ENCODE measurements around the gene GNA15.

- TF ChIP-seq, protein P1, sequence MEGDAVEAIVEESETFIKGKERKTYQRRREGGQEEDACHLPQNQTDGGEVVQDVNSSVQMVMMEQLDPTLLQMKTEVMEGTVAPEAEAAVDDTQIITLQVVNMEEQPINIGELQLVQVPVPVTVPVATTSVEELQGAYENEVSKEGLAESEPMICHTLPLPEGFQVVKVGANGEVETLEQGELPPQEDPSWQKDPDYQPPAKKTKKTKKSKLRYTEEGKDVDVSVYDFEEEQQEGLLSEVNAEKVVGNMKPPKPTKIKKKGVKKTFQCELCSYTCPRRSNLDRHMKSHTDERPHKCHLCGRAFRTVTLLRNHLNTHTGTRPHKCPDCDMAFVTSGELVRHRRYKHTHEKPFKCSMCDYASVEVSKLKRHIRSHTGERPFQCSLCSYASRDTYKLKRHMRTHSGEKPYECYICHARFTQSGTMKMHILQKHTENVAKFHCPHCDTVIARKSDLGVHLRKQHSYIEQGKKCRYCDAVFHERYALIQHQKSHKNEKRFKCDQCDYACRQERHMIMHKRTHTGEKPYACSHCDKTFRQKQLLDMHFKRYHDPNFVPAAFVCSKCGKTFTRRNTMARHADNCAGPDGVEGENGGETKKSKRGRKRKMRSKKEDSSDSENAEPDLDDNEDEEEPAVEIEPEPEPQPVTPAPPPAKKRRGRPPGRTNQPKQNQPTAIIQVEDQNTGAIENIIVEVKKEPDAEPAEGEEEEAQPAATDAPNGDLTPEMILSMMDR (conservative IDR thresholded peaks at IDR 0.05 in 1 of 2, IDR thresholded peaks at IDR 0.05 in 1 of 2; ENCODE audit: low read depth in 1 of 2, low read length in 2 of 2) = no peak
- TF ChIP-seq EZH2 (IDR thresholded peaks at IDR 0.05; ENCODE audit: low read length, missing control alignments) = no peak
Observed at GRCh38 chr19:3132971-3133792, 2.7 kb upstream of the GNA15 start.
